H1 (cell line): ENCODE data around the gene MTMR2. TPM values are rescaled to one million over a fixed set of nuclear protein-coding genes. Genes with fewer than 3 reads are reported as not detected.

Experiments
- CTCF ChIA-PET: fragments of 300-600 bp; sonication (Branson Sonifier 250); formaldehyde crosslinking; loops from one replicate; lab custom pipeline; 2021; ENCODE audit not compliant: partially characterized antibody; lab: Charles Lee
- POLR2A ChIA-PET: fragments of 300-600 bp; sonication (Branson Sonifier 250); formaldehyde crosslinking; loops from one replicate; lab custom pipeline; 2021; ENCODE audit warnings: inconsistent platforms; ENCODE audit not compliant: partially characterized antibody; lab: Charles Lee
- DNase-seq, 2 experiments: peaks; one replicate each; pipeline versions ENCODE4 v3.0.0 to v3.0.0-alpha.2; 2010 to 2022; ENCODE audit warnings: low spot score in 2 of 2, low read depth in 1 of 2, mixed read lengths in 1 of 2
- FAIRE-seq: peaks from 2 replicates; lab custom pipeline; 2011; peaks lifted over from hg19 to GRCh38; lab: Jason Lieb, UNC
- H2AFZ ChIP-seq: 2 replicates; pipeline ENCODE4 v1.8.1; 2012; ENCODE audit warnings: low read length, inconsistent platforms
- H2AK5ac ChIP-seq: 2 replicates; pipeline ENCODE4 v1.6.1; 2013; ENCODE audit warnings: low read depth, low read length
- H2BK120ac ChIP-seq: replicated peaks from 2 replicates; pipeline ENCODE3; 2013; ENCODE audit warnings: low read depth, low read length, inconsistent platforms
- H2BK12ac ChIP-seq: 2 replicates; pipeline ENCODE4 v1.6.1; 2013; ENCODE audit warnings: low read depth, low read length
- H2BK15ac ChIP-seq: 2 replicates; pipeline ENCODE4 v1.6.1; 2013; ENCODE audit warnings: low read length
- H2BK20ac ChIP-seq: 2 replicates; pipeline ENCODE4 v1.6.1; 2013; ENCODE audit warnings: low read length
- H2BK5ac ChIP-seq: 2 replicates; pipeline ENCODE4 v1.6.1; 2013; ENCODE audit warnings: low read depth, low read length
- H3K14ac ChIP-seq: 2 replicates; pipeline ENCODE4 v1.6.1; 2013; ENCODE audit warnings: inconsistent platforms; ENCODE audit not compliant: insufficient read length
- H3K18ac ChIP-seq: 2 replicates; pipeline ENCODE4 v1.6.1; 2013; ENCODE audit warnings: low read length; ENCODE audit errors: extremely low read depth
- H3K23ac ChIP-seq: 2 replicates; pipeline ENCODE4 v1.6.1; 2013; ENCODE audit warnings: inconsistent platforms; ENCODE audit not compliant: insufficient read length
- H3K23me2 ChIP-seq: 2 replicates; pipeline ENCODE4 v1.6.1; 2013; ENCODE audit warnings: low read depth, low read length
- H3K27ac ChIP-seq: 2 replicates; pipeline ENCODE4 v1.6.1; 2011; ENCODE audit warnings: low read depth, low read length, inconsistent platforms
- H3K27me3 ChIP-seq, 4 experiments: replicated peaks in 1 of 4; 1 replicate in 1 of 4; 2 replicates in 3 of 4; pipeline versions ENCODE4 v1.6.1 to v1.8.1; 2011 to 2013; ENCODE audit warnings: low read length in 3 of 4, mild to moderate bottlenecking in 3 of 4, inconsistent platforms in 2 of 4, mixed read lengths in 2 of 4, moderate library complexity in 1 of 4; ENCODE audit not compliant: control insufficient read depth in 3 of 4, insufficient read depth in 3 of 4; ENCODE audit errors: extremely low read depth in 1 of 4
- H3K36me3 ChIP-seq, 4 experiments: 2 replicates each; pipeline versions ENCODE4 v1.6.1 to v1.8.1; 2011 to 2013; ENCODE audit warnings: mild to moderate bottlenecking in 4 of 4, low read length in 3 of 4, moderate library complexity in 2 of 4, control low read depth in 1 of 4, inconsistent platforms in 1 of 4; ENCODE audit not compliant: insufficient read depth in 4 of 4, control insufficient read depth in 2 of 4
- H3K4ac ChIP-seq: replicated peaks from 2 replicates; pipeline ENCODE3; 2013; ENCODE audit warnings: low read length, low read depth, mixed read lengths, inconsistent platforms; ENCODE audit not compliant: insufficient read length
- H3K4me1 ChIP-seq, 4 experiments: replicated peaks in 1 of 4; 1 replicate in 1 of 4; 2 replicates in 3 of 4; pipeline versions ENCODE4 v1.6.1 to v1.8.1; 2011 to 2013; ENCODE audit warnings: low read length in 3 of 4, inconsistent platforms in 2 of 4, mixed read lengths in 1 of 4; ENCODE audit not compliant: insufficient read depth in 4 of 4, control insufficient read depth in 3 of 4
- H3K4me2 ChIP-seq, 2 experiments: 2 replicates each; pipeline versions ENCODE4 v1.6.1 to v1.8.1; 2011 to 2013; ENCODE audit warnings: low read depth in 2 of 2, low read length in 2 of 2, control low read depth in 1 of 2, inconsistent platforms in 1 of 2, mild to moderate bottlenecking in 1 of 2; ENCODE audit not compliant: insufficient read depth in 1 of 2
- H3K4me3 ChIP-seq, 4 experiments: fragments of 200-600, 300-600 bp in 1 of 4; sonication (generic), shearing (Covaris generic), sonication (Bioruptor Twin) in 1 of 4; 2 replicates each; pipeline versions ENCODE4 v1.5.1 to v1.8.1; 2011 to 2016; ENCODE audit warnings: low read length in 4 of 4, low read depth in 3 of 4, control low read depth in 2 of 4, inconsistent platforms in 2 of 4, mild to moderate bottlenecking in 2 of 4, mixed read lengths in 1 of 4, moderate library complexity in 1 of 4; ENCODE audit not compliant: insufficient read depth in 2 of 4; ENCODE audit errors: extremely low read depth in 1 of 4
- H3K56ac ChIP-seq: replicated peaks from 2 replicates; pipeline ENCODE3; 2013; ENCODE audit warnings: low read depth, mild to moderate bottlenecking, mixed read lengths, low read length, inconsistent platforms; ENCODE audit not compliant: insufficient read length
- H3K79me1 ChIP-seq: 2 replicates; pipeline ENCODE4 v1.6.1; 2013; ENCODE audit warnings: low read depth, low read length, control low read depth
- H3K79me2 ChIP-seq, 2 experiments: 2 replicates each; pipeline versions ENCODE4 v1.6.1 to v1.8.1; 2012 to 2013; ENCODE audit warnings: low read length in 2 of 2, mild to moderate bottlenecking in 2 of 2, inconsistent platforms in 1 of 2; ENCODE audit not compliant: insufficient read depth in 2 of 2, control insufficient read depth in 1 of 2
- H3K9ac ChIP-seq, 4 experiments: replicated peaks in 1 of 4; 1 replicate in 1 of 4; 2 replicates in 3 of 4; pipeline versions ENCODE4 v1.6.1 to v1.8.1; 2011 to 2013; ENCODE audit warnings: low read depth in 3 of 4, low read length in 3 of 4, control low read depth in 2 of 4, mild to moderate bottlenecking in 2 of 4, moderate library complexity in 2 of 4, inconsistent platforms in 1 of 4; ENCODE audit errors: extremely low read depth in 1 of 4
- H3K9me3 ChIP-seq, 2 experiments: 2 replicates each; pipeline versions ENCODE4 v1.6.1 to v1.8.1; 2012 to 2013; ENCODE audit warnings: mild to moderate bottlenecking in 2 of 2, moderate library complexity in 2 of 2, control low read depth in 1 of 2, inconsistent platforms in 1 of 2, low read depth in 1 of 2, low read length in 1 of 2, mixed read lengths in 1 of 2; ENCODE audit not compliant: insufficient read depth in 2 of 2
- H4K20me1 ChIP-seq, 2 experiments: replicated peaks in 1 of 2; 2 replicates each; pipeline versions ENCODE3 to v1.8.1; 2011 to 2013; ENCODE audit warnings: inconsistent platforms in 2 of 2, low read length in 2 of 2, mild to moderate bottlenecking in 1 of 2; ENCODE audit not compliant: insufficient read depth in 2 of 2, control insufficient read depth in 1 of 2
- H4K5ac ChIP-seq: 2 replicates; pipeline ENCODE4 v1.6.1; 2013; ENCODE audit warnings: low read length, low read depth, mixed read lengths, inconsistent platforms; ENCODE audit not compliant: insufficient read length
- H4K8ac ChIP-seq: 2 replicates; pipeline ENCODE4 v1.8.0; 2013; ENCODE audit warnings: mild to moderate bottlenecking, moderate library complexity, low read length, inconsistent platforms; ENCODE audit not compliant: insufficient read depth; ENCODE audit errors: extremely low read depth
- H4K91ac ChIP-seq: replicated peaks from 2 replicates; pipeline ENCODE3; 2013; ENCODE audit warnings: low read length, mixed read lengths, inconsistent platforms; ENCODE audit not compliant: insufficient read length
- WGBS, 2 experiments: shearing (Covaris generic) in 1 of 2; methylation state at CpG; one replicate each; pipeline versions ENCODE4 v1.1.6 to v1.1.7; 2013 to 2015; ENCODE audit warnings: low lambda C conversion rate in 2 of 2, mixed read lengths in 2 of 2, inconsistent platforms in 1 of 2, low coverage in 1 of 2, missing lambda C conversion rate in 1 of 2; ENCODE audit not compliant: insufficient replicate concordance in 2 of 2, insufficient coverage in 1 of 2, insufficient read length in 1 of 2; ENCODE audit errors: extremely low coverage in 1 of 2, missing lambda C conversion rate in 1 of 2; 5-methylcytosine and 5-hydroxymethylcytosine counted together
- polyA plus RNA-seq, 7 experiments: library from polyadenylated mRNA; depleted of rRNA in 3 of 7; stranded (reverse) in 5 of 7; unstranded in 2 of 7; fragments of >200 nt in 5 of 7; fragments of 200-250 nt in 2 of 7; gene quantifications; 1 replicate in 5 of 7; 2 replicates in 1 of 7; 4 replicates in 1 of 7; pipeline versions ENCODE4 v1.2.1 to v1.2.3, GENCODE V29; 2011 to 2013; ENCODE audit warnings: missing spikeins in 2 of 7, mixed read lengths in 2 of 7
- total RNA-seq: library from RNA; stranded (reverse); fragmentation: NEBNext Ultra II Directional; extraction: Animal tissue kit (Norgen Biotek cat#: 25700); gene quantifications from 2 replicates; pipeline ENCODE4 v1.2.1, GENCODE V29; 2021
- TF ChIP-seq, protein P1 (sequence below): IDR thresholded peaks from 2 replicates; pipeline ENCODE4 v1.6.1; 2012; ENCODE audit warnings: inconsistent platforms

MTMR2 gene
- total and polyA plus RNA-seq, 2 of the 8 experiments (the other 6 are each of a cell fraction or from before 2014, with no cell fraction given), result 16.7 to 52.9 TPM

DNA sequence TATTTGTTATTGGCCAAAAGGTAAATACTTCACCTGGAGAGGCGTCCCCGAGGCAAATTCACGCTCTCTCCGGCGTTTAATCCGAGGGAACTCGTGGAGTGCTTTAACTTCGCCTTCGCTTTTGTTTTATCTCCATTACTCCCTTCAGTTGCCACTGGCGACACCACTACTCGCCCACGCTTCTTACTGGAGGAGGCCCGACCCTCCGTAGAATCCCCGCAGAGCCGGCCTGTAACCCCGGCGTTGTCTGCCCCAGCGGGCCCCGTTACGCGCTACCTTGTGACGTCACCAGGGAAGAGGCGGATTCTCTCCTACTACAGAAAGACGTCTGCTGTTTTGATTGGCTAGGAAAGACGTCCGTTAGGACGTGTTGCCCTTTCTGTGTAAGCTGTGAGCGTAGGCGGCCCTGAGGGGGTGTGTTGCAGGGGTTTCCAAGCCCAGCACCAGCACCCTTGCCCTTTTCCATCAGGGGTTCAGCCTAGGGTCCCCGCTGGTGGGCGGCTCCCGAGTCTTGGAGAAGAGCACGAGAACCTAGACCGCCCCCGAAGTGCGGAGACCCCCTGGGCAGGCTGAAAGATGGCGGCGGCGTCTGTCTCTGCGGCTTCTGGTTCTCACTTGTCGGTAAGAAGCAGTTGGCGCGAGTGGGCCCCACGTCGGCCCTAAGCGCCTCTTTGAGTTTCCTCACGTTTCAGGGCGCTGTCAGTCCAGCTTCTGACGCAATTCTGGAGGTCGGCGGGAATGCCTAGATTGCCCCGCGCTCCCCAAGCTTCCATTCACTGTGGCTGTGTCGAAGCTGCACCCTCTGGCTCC lies 133.6 kb downstream of the MTMR2 start, which contains the start of gene CEP57:
Gene CEP57 (plus strand): TSS at position 376 of the 810 bp plus-strand sequence. CDS start 201 bp downstream, at position 577.
- Histone ChIP-seq H3K18ac (peak within 1 kb of the TSS; percentile 75), H3K27me3 (no peaks in the 10 kb centered on the region), H2BK12ac (peak within 1 kb of the TSS; percentile 54; the same call in 1 of the 2 replicates), H4K8ac (peak within 1 kb of the TSS; percentile 99), H4K5ac (peak within 1 kb of the TSS; percentile 80), H3K4me2 (peak within 1 kb of the TSS; percentile 68 to 84), H2AFZ (peak within 1 kb of the TSS; percentile 66), H3K36me3 (peaks cover 5 to 21% (median 9%) of the 10 kb centered on the region in 4 experiments; a peak in 6 of 8 replicates), H3K27ac (peak within 1 kb of the TSS; percentile 98), H3K56ac (peak within 1 kb of the TSS; percentile 81), H3K4me3 (peak within 1 kb of the TSS; percentile 84 to 95 (median 92)), H3K14ac (no peak within 1 kb of the TSS), H2BK120ac (no peak within 1 kb of the TSS), H3K79me2 (peaks cover 15 to 62% of the 10 kb centered on the region in 2 experiments), H2BK5ac (peak within 1 kb of the TSS; percentile 97), H4K20me1 (peaks cover 2 to 7% of the 10 kb centered on the region in 2 experiments), H4K91ac (peak within 1 kb of the TSS; percentile 79), H2BK20ac (no peak within 1 kb of the TSS), H3K23ac (no peak within 1 kb of the TSS), H3K79me1 (no peaks in the 10 kb centered on the region), H3K4ac (no peak within 1 kb of the TSS), H3K23me2 (peaks cover 6% of the 10 kb centered on the region), H2AK5ac (no peak within 1 kb of the TSS; the same call in 1 of the 2 replicates), H3K9me3 (no peaks in the 10 kb centered on the region), H3K4me1 (peaks cover 0 to 9% (median 0%) of the 10 kb centered on the region in 4 experiments; a peak in 1 of 7 replicates), H2BK15ac (no peak within 1 kb of the TSS), H3K9ac (peak within 1 kb of the TSS; percentile 96 to 99 (median 98))
- DNase-seq (peak; percentile 80 to 94), FAIRE-seq (peak; percentile 76)
- WGBS, 2 experiments, result 1% methylated on average over 55 of the region's 55 CpGs; no CpG with 5 or more reads in 1 of the 2 experiments
- ChIA-PET POLR2A (interaction anchor here (0.8 to 2.9 kb wide), 17 partner anchors 10 to 723 kb away, joined by 3 to 20 read pairs (median 4); partner anchors contain the start of genes CCDC82, JRKL and SRSF8), CTCF (interaction anchor here (1.0 to 1.5 kb wide), 5 partner anchors 10 to 647 kb away, joined by 3 to 8 read pairs (median 4); no protein-coding TSS in a partner anchor)
- TF ChIP-seq, protein P1, sequence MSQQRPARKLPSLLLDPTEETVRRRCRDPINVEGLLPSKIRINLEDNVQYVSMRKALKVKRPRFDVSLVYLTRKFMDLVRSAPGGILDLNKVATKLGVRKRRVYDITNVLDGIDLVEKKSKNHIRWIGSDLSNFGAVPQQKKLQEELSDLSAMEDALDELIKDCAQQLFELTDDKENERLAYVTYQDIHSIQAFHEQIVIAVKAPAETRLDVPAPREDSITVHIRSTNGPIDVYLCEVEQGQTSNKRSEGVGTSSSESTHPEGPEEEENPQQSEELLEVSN, result no peak
